Activated CD8-positive, alpha-beta memory T cell treated with anti-CD3 and anti-CD28 coated beads for 1 hour (primary cell): Measurements from ENCODE around the gene NDRG2.
"Not testable (repeated sequence)": the region's sequence is repeated elsewhere in the genome, so short reads cannot be mapped to it uniquely, and the experiment has no call there.

Experiments used
- DNase-seq, 2 donors: peaks; one replicate each; pipeline ENCODE4 v3.0.0-alpha.2; 2020; ENCODE audit warnings: low read depth in 1 of 2; ENCODE audit errors: extremely low read depth in 1 of 2

NDRG2 gene

GRCh38 chr14:21016413-21017190, 8.3 kb downstream of the NDRG2 start:
- DNase-seq: no peak

- DNase-seq: no peak
Measured at GRCh38 chr14:21015312-21015711, 9.5 kb downstream of the NDRG2 start.

DNA sequence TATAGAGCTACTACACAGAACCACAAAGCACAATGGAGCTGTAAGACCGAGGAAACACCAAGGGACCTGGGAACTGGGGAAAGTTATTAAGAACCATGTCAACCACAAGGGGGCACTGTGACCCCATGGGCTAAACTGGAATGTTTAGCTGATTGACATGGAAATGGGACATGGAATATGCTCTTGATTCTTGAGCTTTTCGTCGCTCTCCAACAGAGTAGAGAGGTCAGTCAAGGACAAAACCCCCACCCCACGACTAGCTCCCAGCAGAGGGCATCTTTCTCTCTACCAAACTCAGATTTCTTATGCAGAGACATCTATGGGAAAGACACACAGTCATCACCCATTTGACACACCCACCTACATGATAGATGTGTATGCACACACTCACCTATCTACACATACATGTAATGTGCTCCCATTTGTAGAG, 10.1 kb downstream of the NDRG2 start:
- peak; percentile 51 to 76 for DNase-seq

DNA sequence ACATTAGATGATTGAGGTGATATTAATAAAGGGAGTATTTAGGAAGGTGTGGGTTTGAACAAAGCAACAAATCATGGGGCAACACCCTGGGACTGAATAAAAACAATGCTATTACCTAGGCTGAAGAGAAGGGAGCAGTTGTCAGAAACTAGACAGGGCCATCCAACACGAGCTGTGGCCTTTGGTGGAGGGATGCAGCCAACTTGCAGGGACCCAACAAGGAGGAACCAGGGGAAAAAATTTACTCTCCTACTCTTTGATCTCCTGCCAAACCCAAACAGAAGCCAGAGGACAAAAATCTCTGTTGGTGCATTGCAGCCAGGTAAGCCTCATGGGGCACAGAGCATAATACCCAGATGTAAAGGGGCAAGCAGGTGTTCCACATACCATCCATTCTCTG, 13.7 kb downstream of the NDRG2 start:
- no peak for DNase-seq

DNA sequence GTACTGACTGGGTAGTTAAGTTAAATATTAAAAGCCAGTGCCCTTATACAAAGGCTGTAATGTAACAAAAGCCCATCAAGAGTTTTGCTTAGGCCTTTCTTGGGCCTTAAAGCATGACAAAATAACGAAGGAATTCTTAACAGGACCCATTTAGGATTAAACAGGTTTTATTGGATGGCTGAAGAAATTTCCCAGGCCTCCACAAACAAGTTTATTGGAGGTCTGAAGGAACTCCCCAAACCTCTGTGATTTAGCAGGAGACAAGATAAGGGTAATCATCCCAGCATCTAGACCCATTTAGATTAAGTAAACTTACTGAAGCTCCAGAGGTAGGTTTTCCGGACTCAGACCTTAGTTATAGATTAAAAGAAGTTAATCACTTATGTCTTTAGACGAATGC, 15.1 kb downstream of the NDRG2 start:
- DNase-seq: not testable (repeated sequence)

GRCh38 chr14:21003788-21004346, 21.0 kb downstream of the NDRG2 start:
- no peak for DNase-seq

GRCh38 chr14:21001218-21001617, 23.6 kb downstream of the NDRG2 start:
- no peak for DNase-seq

DNA sequence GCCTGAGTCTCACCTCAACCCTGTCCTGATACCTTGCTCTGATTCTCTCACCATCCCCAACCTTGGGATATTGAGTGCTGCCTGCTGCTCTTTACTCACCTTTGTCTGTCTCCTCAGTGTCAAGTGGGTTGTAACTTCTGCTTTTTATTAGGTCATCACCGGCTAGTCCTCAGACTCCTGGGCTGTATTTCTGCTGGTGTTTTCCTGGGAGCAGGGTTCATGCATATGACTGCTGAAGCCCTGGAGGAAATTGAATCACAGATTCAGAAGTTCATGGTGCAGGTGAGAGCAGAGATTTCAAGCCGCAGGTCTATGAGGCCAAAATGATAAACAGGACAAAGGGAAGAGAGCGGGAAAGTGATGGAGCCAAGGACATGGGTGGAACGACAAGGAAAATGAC, 25.3 kb downstream of the NDRG2 start:
- DNase-seq: no peak

DNA sequence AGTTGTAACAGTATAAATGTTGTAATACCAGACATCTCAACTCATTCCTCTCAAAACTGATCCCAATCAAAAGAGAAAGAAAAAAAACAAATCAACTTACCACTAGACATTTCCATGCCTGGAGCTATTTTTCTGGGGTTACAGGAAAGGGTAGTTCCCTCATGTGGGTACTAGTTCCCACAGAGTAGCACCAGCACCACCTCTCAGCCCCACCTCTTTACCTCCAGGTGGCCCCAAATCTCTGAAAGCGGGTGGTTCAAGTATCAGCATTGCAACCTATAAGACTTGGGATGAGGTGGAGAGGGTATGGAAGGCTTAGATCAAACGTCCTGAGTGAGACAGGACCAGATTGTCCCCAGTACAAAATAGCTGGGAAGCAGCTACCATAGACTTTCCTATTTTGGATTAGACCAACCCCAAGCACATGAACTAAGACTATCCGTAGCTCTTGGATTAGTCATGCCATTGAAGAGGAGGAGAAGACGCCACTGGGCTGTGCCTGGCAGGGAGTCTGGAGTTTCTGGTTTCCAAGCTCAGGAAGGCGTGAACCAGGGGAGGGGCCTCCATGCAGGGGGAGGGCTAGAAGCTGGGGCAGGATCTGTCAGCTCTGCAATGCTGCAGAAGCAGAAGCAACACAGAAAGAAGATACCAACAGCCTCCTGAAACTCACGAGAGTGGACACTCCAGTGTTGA, 26.0 kb downstream of the NDRG2 start, which contains the start of gene SLC39A2:
Gene SLC39A2, plus strand, starts transcription at position 620 of the 693 bp plus-strand sequence. CDS start 154 bp downstream, outside the sequence.
- DNase-seq: no peak

GRCh38 chr14:20998139-20998538, 26.7 kb downstream of the NDRG2 start:
- no peak for DNase-seq

- DNase-seq: no peak
Measured at GRCh38 chr14:20997564-20997963, 27.3 kb downstream of the NDRG2 start.

DNA sequence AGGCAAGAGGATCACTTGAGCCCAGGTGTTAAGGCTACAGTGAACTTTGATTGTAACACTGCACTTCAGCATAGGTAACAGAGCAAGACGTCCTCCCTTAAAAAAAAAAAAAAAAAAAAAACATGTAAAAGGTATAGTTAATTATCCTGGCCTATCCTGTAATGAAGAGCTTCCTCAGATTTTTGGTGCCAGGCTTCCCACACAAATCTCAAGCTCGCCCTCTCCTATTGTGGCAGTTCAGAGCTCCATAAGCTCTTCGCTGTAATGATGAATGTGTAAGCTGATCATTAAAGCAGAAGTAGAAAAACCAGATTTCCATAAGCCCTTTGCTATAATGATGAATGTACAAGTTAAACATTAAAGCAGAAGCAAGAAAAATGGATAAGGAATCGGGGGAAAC, 27.7 kb downstream of the NDRG2 start:
- no peak for DNase-seq

DNA sequence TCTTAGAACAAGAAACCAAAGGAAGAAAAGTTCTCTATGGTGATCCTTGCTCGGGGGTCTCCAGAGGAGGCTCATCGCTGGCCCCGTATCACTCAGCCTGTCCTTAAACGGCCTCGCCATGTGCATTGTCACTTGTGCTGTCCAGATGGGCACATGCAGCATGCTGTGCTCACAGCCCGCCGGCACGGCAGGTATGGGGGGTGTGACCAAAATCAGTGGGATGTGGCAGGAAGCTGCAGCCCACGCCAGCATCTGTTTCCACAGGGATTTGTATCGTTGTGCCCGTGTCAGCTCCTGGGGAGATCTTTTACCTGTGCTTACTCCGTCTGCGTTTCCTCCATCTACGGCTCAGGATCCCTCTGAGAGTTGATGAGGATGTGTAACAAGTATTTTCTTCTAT, 28.3 kb downstream of the NDRG2 start:
- DNase-seq: no peak

GRCh38 chr14:20989787-20990600, 34.9 kb downstream of the NDRG2 start, which contains the start of gene METTL17:
TSS of gene METTL17 (plus strand) at chr14:20989980. CDS start at chr14:20990003, 23 bp downstream.
- DNase-seq: peak; percentile 62 to 64

DNA sequence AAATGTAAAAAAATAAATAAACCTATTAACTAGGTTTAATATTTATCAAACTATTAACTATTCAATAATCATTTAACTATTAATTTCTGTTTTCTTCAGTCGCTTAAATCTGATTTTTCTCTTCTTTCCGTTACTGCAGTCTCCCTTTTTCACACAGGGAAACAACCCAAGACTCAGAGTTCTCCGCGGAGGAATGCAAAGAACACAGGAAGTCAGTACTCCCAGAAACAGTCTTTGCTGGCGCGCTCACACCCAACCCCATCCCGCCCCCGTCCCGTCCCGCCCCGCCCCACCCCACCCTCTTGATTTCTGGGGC, 35.4 kb downstream of the NDRG2 start:
- no peak for DNase-seq

DNA sequence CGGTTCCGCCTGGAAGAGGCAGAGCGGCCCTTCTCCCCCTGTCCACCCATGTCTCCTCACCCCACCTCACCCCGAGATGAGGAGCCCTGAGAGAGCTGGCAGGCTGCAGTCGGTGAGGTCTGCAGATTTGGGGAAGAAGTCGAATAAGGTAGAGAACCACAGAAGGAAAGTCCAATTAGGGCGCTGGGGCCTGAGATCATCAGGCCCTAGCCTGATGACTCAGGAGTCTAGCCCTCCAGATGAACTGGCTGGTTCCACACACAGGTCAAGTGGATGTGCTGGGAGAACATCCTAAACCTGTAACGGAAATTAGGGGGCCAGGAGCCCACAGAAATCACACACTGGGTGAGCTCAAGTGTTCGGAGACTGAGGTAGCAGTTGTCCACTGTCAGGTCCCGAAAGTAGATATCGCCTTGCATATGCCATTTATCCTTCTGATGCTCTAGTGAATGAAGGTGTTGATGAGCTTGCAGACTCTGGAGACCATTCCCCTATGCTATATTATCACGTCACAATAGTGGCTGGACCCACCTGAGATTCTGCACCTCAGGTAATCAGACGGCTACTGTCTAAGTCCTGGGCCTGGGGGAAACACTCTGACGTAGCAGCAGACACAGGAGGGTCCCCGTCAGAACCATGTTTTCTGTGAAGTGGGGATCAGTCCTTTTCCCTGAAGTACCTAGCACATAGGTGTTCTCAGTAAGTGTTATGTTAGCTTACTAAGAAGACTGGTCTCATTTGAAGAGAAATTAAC, 36.0 kb downstream of the NDRG2 start:
- DNase-seq: no peak

GRCh38 chr14:20986811-20987210, 38.0 kb downstream of the NDRG2 start:
- no peak for DNase-seq

DNA sequence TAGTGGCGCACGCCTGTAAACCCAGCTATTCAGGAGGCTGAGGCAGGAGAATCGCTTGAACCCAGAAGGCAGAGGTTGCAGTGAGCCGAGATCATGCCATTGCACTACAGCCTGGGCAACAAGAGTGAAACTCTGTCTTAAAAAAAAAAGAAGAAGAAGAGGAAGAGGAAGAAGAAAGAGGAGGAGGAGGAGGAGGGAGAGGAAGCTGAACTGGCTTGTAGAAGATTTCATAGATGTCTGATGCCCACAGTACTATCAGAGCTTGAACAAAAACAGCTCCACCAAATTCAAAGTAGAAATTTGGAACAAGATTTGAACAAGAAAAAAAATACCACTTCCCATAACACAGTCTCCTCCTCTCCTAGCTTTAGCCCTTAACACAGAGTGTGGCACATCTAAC, 39.2 kb downstream of the NDRG2 start:
- DNase-seq: not testable (repeated sequence)

DNA sequence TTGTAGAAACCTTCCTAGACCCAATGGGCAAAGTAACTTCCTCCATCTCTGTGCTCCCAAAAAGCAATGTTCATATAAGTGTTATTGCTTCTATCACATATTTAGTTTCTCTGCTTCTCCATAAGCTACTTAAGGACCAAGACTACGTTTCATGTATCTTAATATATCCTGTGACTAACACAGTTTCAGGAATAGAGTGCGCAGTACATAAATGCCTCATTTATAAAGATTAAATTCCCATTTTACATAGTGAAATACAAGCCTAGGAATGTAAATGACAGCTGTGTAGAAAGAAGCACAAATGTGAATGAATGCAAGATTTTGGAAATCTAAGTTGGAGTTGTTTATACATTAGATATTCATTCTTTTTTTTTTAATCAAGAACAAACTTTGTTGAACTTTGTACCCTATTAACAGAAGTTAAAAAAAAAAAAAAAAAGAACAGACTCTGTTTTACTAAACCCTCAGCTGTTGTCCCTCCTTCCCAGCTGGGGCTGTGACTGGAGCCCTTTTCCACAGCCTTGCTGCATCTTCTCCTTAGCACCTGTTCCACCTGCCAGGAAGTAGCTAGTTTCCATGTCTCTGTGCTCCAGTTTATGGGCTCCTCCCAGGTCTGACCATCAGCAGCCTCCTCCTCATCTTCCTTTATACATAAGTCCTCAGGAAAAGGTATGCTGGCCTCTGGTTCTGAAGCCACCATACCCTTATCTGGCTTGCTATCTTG, 42.1 kb downstream of the NDRG2 start:
- no peak for DNase-seq

DNA sequence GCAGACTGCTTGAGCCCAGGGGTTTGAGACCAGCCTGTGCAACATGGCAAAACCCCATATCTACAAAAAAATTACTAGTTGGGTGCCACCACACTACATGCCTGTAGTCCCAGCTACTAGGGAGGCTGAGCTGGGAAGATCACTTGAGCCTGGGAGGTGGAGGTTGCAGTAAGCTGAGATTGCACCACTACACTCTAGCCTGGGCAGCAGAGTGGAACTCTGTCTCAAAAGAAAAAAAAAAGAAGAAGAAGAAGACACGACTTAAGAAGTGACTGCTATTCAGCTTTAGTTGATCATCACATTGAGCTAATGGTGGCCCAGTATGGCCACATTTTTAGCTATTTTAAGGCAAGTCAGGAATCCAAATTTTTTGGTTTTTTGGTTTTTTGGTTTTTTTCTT, 44.0 kb downstream of the NDRG2 start:
- DNase-seq: no peak
